Endothelial cell of umbilical vein (primary cell): ENCODE data around the gene ARNT2. TPM values are rescaled to one million over a fixed set of nuclear protein-coding genes. Genes with fewer than 3 reads are reported as not detected.

Experiments
- BruUV-seq: library from RNA; stranded (reverse); fragments of 400-500 nt; replicated peaks from 2 replicates; lab custom pipeline; 2021; lab: Mats Ljungman, UMichigan
- CTCF ChIA-PET: fragments of 300-600, 350-600 bp; sonication (Branson Sonifier 250); formaldehyde crosslinking; loops from one replicate; lab custom pipeline; 2021; ENCODE audit warnings: antibody characterized with exemption, inconsistent platforms; lab: Charles Lee
- POLR2A ChIA-PET: fragments of 300-600, 350-600 bp; sonication (Branson Sonifier 250); formaldehyde crosslinking; loops from one replicate; lab custom pipeline; 2021; ENCODE audit warnings: antibody characterized with exemption, inconsistent platforms; lab: Charles Lee
- DNase-seq: peaks from one replicate; pipeline ENCODE4 v3.0.0-alpha.2; 2011; ENCODE audit warnings: low read depth, low spot score
- FAIRE-seq: peaks from 2 replicates; lab custom pipeline; 2011; peaks lifted over from hg19 to GRCh38; lab: Jason Lieb, UNC
- H2AFZ ChIP-seq: 2 replicates; pipeline ENCODE4 v1.6.0; 2012; ENCODE audit warnings: low read depth, low read length, control low read depth, inconsistent platforms
- H3K27ac ChIP-seq: 2 replicates; pipeline ENCODE4 v1.5.1; 2011; ENCODE audit warnings: low read depth, mild to moderate bottlenecking, control low read depth, low read length, moderate library complexity; ENCODE audit not compliant: insufficient read depth
- H3K27me3 ChIP-seq, 2 experiments: 2 replicates each; pipeline versions ENCODE4 v1.6.0 to v1.6.1; 2011; ENCODE audit warnings: low read length in 2 of 2, mixed read lengths in 1 of 2; ENCODE audit not compliant: control insufficient read depth in 2 of 2, insufficient read depth in 2 of 2
- H3K36me3 ChIP-seq, 2 experiments: 2 replicates in 1 of 2; 3 replicates in 1 of 2; pipeline ENCODE4 v1.5.1; 2011; ENCODE audit warnings: low read length in 2 of 2, mild to moderate bottlenecking in 1 of 2, moderate library complexity in 1 of 2; ENCODE audit not compliant: control insufficient read depth in 2 of 2, insufficient read depth in 2 of 2; ENCODE audit errors: extremely low read depth in 1 of 2
- H3K4me1 ChIP-seq: 3 replicates; pipeline ENCODE4 v1.5.1; 2011; ENCODE audit warnings: mild to moderate bottlenecking, low read length; ENCODE audit not compliant: control insufficient read depth, insufficient read depth; ENCODE audit errors: extremely low read depth
- H3K4me2 ChIP-seq: 2 replicates; pipeline ENCODE4 v1.6.1; 2011; ENCODE audit warnings: low read length, control low read depth, mixed read lengths; ENCODE audit not compliant: insufficient read depth
- H3K4me3 ChIP-seq, 3 experiments: fragments of 200-600 bp in 1 of 3; sonication (generic), shearing (Covaris generic) in 1 of 3; replicated peaks in 1 of 3; 2 replicates each; pipeline ENCODE4 v1.5.1; 2011 to 2016; ENCODE audit warnings: control low read depth in 3 of 3, low read length in 3 of 3, mild to moderate bottlenecking in 2 of 3, inconsistent platforms in 1 of 3, low read depth in 1 of 3, moderate library complexity in 1 of 3; ENCODE audit not compliant: insufficient read depth in 1 of 3
- H3K79me2 ChIP-seq: 2 replicates; pipeline ENCODE4 v1.6.0; 2012; ENCODE audit warnings: low read length, inconsistent platforms; ENCODE audit not compliant: control insufficient read depth, insufficient read depth
- H3K9ac ChIP-seq: replicated peaks from 2 replicates; pipeline ENCODE3; 2011; ENCODE audit warnings: low read length, control low read depth; ENCODE audit not compliant: insufficient read depth; ENCODE audit errors: extremely low read depth
- H3K9me1 ChIP-seq: replicated peaks from 3 replicates; pipeline ENCODE4 v1.6.0; 2011; ENCODE audit warnings: mild to moderate bottlenecking, low read length; ENCODE audit not compliant: control insufficient read depth, insufficient read depth; ENCODE audit errors: extremely low read depth
- H3K9me3 ChIP-seq: replicated peaks from 2 replicates; pipeline ENCODE4 v1.5.1; 2012; ENCODE audit warnings: low read length, inconsistent platforms; ENCODE audit not compliant: control insufficient read depth, insufficient read depth
- H4K20me1 ChIP-seq: replicated peaks from 2 replicates; pipeline ENCODE3; 2011; ENCODE audit warnings: mild to moderate bottlenecking, low read length; ENCODE audit not compliant: control insufficient read depth, insufficient read depth; ENCODE audit errors: extremely low read depth
- CTCF ChIP-seq, 2 donors: IDR thresholded peaks; 1 replicate in 1 of 2; 2 replicates in 1 of 2; pipeline ENCODE4 v1.5.1; 2011; ENCODE audit warnings: low read length in 2 of 2, mild to moderate bottlenecking in 2 of 2, moderate library complexity in 2 of 2, control low read depth in 1 of 2, inconsistent platforms in 1 of 2, low read depth in 1 of 2; ENCODE audit not compliant: insufficient read depth in 1 of 2; ENCODE audit errors: extremely low read depth in 1 of 2
- EZH2 ChIP-seq: IDR thresholded peaks from 2 replicates; pipeline ENCODE4 v1.6.1; 2012; ENCODE audit warnings: borderline replicate concordance, low read depth, mild to moderate bottlenecking, moderate library complexity, low read length, inconsistent platforms; ENCODE audit not compliant: severe bottlenecking
- FOS ChIP-seq: IDR thresholded peaks from 2 replicates; pipeline ENCODE4 v1.6.1; 2011; ENCODE audit warnings: mild to moderate bottlenecking, low read length, moderate library complexity, borderline replicate concordance; ENCODE audit not compliant: insufficient read depth
- GATA2 ChIP-seq: IDR thresholded peaks from 2 replicates; pipeline ENCODE4 v1.7.0; 2011; ENCODE audit warnings: low read depth, mild to moderate bottlenecking, moderate library complexity, mixed read lengths, low read length; ENCODE audit not compliant: insufficient read length, insufficient read depth
- JUN ChIP-seq: IDR thresholded peaks from 2 replicates; pipeline ENCODE4 v1.6.1; 2011; ENCODE audit warnings: borderline replicate concordance, low read depth; ENCODE audit not compliant: insufficient read length, insufficient read depth
- MAX ChIP-seq: IDR thresholded peaks from 2 replicates; pipeline ENCODE4 v1.6.1; 2011; ENCODE audit not compliant: insufficient read depth, insufficient read length
- MYC ChIP-seq: IDR thresholded peaks from one replicate; pipeline ENCODE4 v1.6.1; 2011; ENCODE audit warnings: mild to moderate bottlenecking, low read depth, low read length
- POLR2A ChIP-seq: IDR thresholded peaks from 2 replicates; pipeline ENCODE4 v1.6.1; 2012; ENCODE audit warnings: low read depth, mild to moderate bottlenecking, control low read depth, low read length
- POLR2AphosphoS5 ChIP-seq: IDR thresholded peaks from 2 replicates; pipeline ENCODE4 v1.6.1; 2012; ENCODE audit warnings: low read depth, mild to moderate bottlenecking, control low read depth, low read length, moderate library complexity; ENCODE audit not compliant: insufficient read depth
- dilution Hi-C: fragments of 300-500 bp; cut with MboI; formaldehyde crosslinking; loops from one replicate; pipeline ENCODE4 v1.15.0; 2019; ENCODE audit warnings: low sequenced_read_pairs; ENCODE audit not compliant: extremely low pct_ligation_motif_present
- intact Hi-C: fragments of 100-400 bp; cut with micrococcal nuclease; formaldehyde crosslinking; loops from one replicate; pipeline ENCODE4 v1.10.0; 2022
- polyA plus RNA-seq, 4 experiments: library from polyadenylated mRNA; depleted of rRNA in 3 of 4; stranded (reverse) in 3 of 4; unstranded in 1 of 4; fragments of >200 nt; gene quantifications; 2 replicates each; pipeline versions ENCODE4 v1.2.1 to v1.2.3, GENCODE V29; 2011 to 2012; ENCODE audit warnings: missing spikeins in 1 of 4
- total RNA-seq: library from RNA; stranded (reverse); gene quantifications from 2 replicates; pipeline ENCODE4 v1.2.3, GENCODE V29; 2021

The ARNT2 gene
- total and polyA plus RNA-seq, 2 donors (not counting 3 experiments of a cell fraction or from before 2014, with no cell fraction given): 0.03 to 0.20 TPM

DNA sequence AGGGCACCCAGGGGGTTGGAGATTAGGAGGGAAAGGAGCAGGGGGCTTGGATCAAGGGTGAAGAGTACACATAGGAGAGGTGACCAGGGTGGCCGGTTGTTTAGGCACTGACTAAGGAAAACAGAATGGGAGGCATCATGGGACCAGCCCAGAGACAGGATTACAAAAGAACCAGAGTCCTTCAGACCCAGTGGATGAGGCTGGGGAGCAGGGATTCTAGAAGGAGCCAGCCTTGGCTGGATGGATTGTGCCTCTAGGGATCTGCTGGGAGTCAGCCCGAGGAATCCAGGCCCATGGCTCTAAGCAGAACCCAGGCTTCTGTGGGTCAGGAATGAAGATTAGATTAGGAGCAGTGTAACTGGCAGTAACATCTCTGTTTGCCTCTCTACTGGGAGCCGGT is 98.6 kb downstream of the ARNT2 start:
- no peaks in the 10 kb centered on the region for H3K79me2 ChIP-seq
- H3K4me1 ChIP-seq: no peaks in the 10 kb centered on the region
- FAIRE-seq: no peak
- no peak overlapping the region for H3K9ac ChIP-seq
- no peak overlapping the region for H2AFZ ChIP-seq
- H3K9me3 ChIP-seq: no peaks in the 10 kb centered on the region
- DNase-seq: no peak
- no peaks in the 10 kb centered on the region for H3K36me3 ChIP-seq
- ChIA-PET CTCF (no interaction called here), POLR2A (no interaction called here)
- H3K4me3 ChIP-seq: no peak overlapping the region
- TF ChIP-seq FOS (no peak), MYC (no peak), POLR2AphosphoS5 (no peak), CTCF (IDR thresholded peaks at IDR 0.05; ENCODE audit: extremely low read depth in 1 of 2, insufficient read depth in 1 of 2, low read depth in 1 of 2, low read length in 2 of 2) (no peak), GATA2 (no peak)
- intact Hi-C loops: no loop called here
- H3K27ac ChIP-seq: no peak overlapping the region
- dilution Hi-C loops: no loop called here
- no peaks in the 10 kb centered on the region for H3K9me1 ChIP-seq
- no TSS peak for BruUV-seq
- no peaks in the 10 kb centered on the region for H3K27me3 ChIP-seq
- no peak overlapping the region for H3K4me2 ChIP-seq
- H4K20me1 ChIP-seq: no peaks in the 10 kb centered on the region

DNA sequence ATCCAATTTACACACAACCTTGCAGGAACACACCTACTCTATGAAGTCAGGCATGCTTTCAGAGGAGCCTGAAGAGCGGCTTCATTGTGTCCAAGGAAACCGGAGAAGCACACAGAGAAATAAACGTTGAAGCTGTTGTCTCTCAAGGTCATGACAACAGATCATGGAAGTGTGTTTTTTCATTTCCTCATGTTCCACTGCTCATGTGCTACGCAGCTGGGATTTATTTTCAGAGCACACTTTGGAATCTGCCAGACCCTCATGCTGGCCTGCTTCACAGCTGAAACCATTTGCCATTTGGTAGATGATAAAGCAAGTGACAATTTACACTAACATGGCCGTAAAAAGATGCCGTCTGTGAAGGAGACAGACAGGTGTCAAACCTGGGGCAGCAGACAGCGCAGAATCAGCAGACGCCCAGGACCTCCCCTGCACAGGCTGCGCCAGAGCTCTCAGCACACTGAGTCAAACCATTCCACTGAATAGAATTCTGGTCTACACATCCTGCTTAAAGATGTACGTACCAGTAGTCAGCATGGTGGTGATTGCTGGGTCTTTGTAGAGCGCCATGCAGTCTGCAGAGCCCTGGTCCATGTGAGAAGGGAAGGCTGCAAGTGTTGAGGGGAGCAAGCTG is 99.3 kb downstream of the ARNT2 start:
- POLR2A ChIA-PET: no interaction called here
- no peak for DNase-seq
- CTCF ChIA-PET: no interaction called here
- Histone ChIP-seq H3K9me3 (no peaks in the 10 kb centered on the region), H2AFZ (no peak overlapping the region), H4K20me1 (no peaks in the 10 kb centered on the region), H3K4me2 (no peak overlapping the region), H3K4me1 (no peaks in the 10 kb centered on the region), H3K9me1 (no peaks in the 10 kb centered on the region), H3K79me2 (no peaks in the 10 kb centered on the region), H3K27me3 (no peaks in the 10 kb centered on the region), H3K36me3 (no peaks in the 10 kb centered on the region), H3K9ac (no peak overlapping the region), H3K4me3 (no peak overlapping the region), H3K27ac (no peak overlapping the region)
- intact Hi-C loops: no loop called here
- dilution Hi-C loops: no loop called here
- TF ChIP-seq MYC (no peak), EZH2 (no peak), FOS (no peak), CTCF (IDR thresholded peaks at IDR 0.05; ENCODE audit: extremely low read depth in 1 of 2, insufficient read depth in 1 of 2, low read depth in 1 of 2, low read length in 2 of 2) (no peak), POLR2AphosphoS5 (no peak), MAX (no peak), GATA2 (no peak), POLR2A (no peak), JUN (no peak)
- FAIRE-seq: no peak
- no TSS peak for BruUV-seq
